Muscle layer of colon (tissue), 2 donors: ENCODE measurements around the gene ARPC2.
A peak's percentile ranks its signal among the peaks of the same experiment; 100 is the strongest.

Experiments
- H3K27ac ChIP-seq: one replicate; pipeline ENCODE4 v1.7.0; 2013; ENCODE audit warnings: low read depth, mild to moderate bottlenecking, low read length, moderate library complexity
- H3K27me3 ChIP-seq, 2 donors: one replicate each; pipeline ENCODE4 v1.7.0; 2013; ENCODE audit warnings: low read length in 2 of 2, mild to moderate bottlenecking in 2 of 2; ENCODE audit not compliant: insufficient read depth in 2 of 2, control insufficient read depth in 1 of 2
- H3K36me3 ChIP-seq: one replicate; pipeline ENCODE4 v1.7.0; 2013; ENCODE audit warnings: mild to moderate bottlenecking, low read length; ENCODE audit not compliant: insufficient read depth
- H3K4me1 ChIP-seq: one replicate; pipeline ENCODE4 v1.7.0; 2013; ENCODE audit warnings: mild to moderate bottlenecking, low read length; ENCODE audit not compliant: insufficient read depth
- H3K4me3 ChIP-seq, 2 donors: one replicate each; pipeline ENCODE4 v1.7.0; 2013; ENCODE audit warnings: low read length in 2 of 2, low read depth in 1 of 2, mild to moderate bottlenecking in 1 of 2, moderate library complexity in 1 of 2
- H3K9ac ChIP-seq: one replicate; pipeline ENCODE4 v1.7.0; 2013; ENCODE audit warnings: low read length
- H3K9me3 ChIP-seq: one replicate; pipeline ENCODE4 v1.7.0; 2013; ENCODE audit warnings: mild to moderate bottlenecking, low read length
- donor health status: abdominal sarcoma.
- donor health status: Adenocarcinoma of cecum.

ARPC2 gene

DNA sequence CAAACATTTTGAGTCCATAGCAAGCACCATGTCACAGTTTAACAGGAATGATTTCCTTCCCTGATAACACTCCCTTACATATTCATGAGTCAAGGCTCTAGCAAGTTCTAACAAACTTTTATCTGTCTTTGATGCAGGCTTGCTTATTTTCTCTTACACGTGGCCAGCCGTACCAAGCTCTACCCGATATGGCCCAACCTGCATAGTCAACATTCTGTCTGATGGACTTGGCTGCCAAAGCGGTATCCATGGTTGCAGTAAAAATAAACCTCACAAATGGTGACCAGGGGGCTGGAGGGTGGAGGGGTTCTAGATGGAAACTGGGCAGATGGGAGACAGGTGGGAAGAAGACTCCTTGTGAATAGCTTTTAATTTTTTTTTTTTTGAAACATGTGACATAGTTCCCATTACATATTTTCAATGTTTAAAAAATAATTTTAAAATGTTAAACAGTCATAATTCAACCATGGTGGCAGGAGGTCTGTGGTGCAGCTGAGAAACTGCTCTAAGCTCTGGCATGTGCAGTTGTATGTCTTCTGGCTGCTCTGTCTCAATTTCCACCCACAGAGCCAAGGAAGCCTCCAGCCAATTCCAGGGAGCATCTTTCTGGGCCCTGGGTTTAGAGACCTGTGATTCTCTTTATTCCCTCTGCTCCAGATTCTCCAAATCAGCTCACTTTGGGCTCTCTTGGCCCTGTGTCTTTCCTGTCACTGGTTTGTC, 29.5 kb upstream of the ARPC2 start:
- no peaks in the 10 kb centered on the region for H3K27me3 ChIP-seq
- H3K36me3 ChIP-seq, result no peaks in the 10 kb centered on the region
- peak overlapping the region; percentile 82 for H3K27ac ChIP-seq
- H3K4me3 ChIP-seq, result no peak overlapping the region
- no peak overlapping the region for H3K9ac ChIP-seq
- H3K4me1 ChIP-seq, result peaks cover 37% of the 10 kb centered on the region
- H3K9me3 ChIP-seq, result no peaks in the 10 kb centered on the region

DNA sequence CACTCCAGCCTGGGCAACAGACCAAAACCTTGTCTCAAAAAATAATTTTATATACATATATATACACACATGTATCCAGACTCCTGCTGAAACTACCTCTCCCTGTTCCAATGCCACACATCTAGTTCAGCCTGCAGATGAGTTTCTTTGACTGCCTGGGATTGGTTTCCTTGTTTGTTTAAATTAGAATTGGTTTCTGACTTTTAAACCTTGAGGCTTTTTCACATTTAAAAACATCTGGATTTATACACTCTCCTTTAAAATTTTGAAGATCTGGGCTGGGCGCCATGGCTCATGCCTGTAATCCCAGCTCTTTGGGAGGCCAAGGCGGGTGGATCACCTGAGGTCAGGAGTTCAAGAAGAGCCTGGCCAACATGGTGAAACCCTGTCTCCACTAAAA, 28.5 kb upstream of the ARPC2 start:
- Histone ChIP-seq H3K36me3 (no peaks in the 10 kb centered on the region), H3K4me1 (peaks cover 44% of the 10 kb centered on the region), H3K4me3 (no peak overlapping the region), H3K27me3 (no peaks in the 10 kb centered on the region), H3K9me3 (no peaks in the 10 kb centered on the region), H3K9ac (no peak overlapping the region), H3K27ac (peak overlapping the region; percentile 82)

DNA sequence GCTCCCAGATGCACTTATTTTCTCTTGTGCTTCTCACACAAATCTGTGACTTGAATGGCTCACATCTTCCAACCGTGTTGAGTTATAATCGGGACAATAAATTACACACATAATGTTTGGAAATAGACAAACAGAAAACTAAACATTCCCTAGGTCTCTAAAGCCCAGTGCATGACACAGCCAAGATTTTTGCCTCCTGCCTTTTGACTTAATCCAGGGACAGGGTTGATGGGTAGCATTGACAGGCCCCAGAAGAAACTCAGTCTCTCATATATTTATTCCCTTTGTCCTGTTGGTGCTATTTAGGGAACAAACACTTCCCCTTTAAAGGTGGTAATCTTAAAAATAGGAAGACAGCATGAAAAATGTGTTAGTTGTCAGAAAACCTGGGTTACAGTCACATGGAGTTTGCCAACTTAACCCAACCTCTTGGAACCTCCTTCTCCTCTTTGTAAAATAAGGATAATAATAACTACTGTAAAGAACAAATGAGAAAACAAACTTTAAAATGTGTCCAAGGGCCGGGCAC, 24.0 kb upstream of the ARPC2 start:
- Histone ChIP-seq H3K4me1 (peaks cover 25% of the 10 kb centered on the region), H3K27me3 (no peaks in the 10 kb centered on the region), H3K36me3 (no peaks in the 10 kb centered on the region), H3K27ac (peak overlapping the region; percentile 16), H3K9ac (no peak overlapping the region), H3K9me3 (no peaks in the 10 kb centered on the region), H3K4me3 (no peak overlapping the region)

DNA sequence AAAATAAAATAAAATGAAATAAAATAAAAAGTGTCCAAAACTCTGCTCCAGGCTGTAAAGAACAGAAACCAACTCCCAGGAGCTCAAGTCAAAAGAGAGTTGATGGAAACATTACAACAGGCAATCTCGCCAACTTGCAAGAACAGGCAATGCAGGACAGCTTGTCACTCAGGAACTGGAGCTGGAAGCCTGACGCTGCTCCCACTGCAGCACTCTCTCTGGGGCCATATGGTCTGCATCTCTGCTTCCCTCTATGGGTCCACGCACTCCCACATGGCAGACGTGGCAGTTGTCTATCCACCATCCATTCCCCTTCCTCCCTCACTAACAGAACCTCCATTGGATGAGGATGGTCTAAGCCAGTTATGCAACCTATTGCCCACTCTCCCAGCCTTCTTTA, 23.3 kb upstream of the ARPC2 start:
- Histone ChIP-seq H3K4me1 (peaks cover 18% of the 10 kb centered on the region), H3K4me3 (no peak overlapping the region), H3K27me3 (no peaks in the 10 kb centered on the region), H3K27ac (no peak overlapping the region), H3K36me3 (no peaks in the 10 kb centered on the region), H3K9me3 (no peaks in the 10 kb centered on the region), H3K9ac (no peak overlapping the region)

DNA sequence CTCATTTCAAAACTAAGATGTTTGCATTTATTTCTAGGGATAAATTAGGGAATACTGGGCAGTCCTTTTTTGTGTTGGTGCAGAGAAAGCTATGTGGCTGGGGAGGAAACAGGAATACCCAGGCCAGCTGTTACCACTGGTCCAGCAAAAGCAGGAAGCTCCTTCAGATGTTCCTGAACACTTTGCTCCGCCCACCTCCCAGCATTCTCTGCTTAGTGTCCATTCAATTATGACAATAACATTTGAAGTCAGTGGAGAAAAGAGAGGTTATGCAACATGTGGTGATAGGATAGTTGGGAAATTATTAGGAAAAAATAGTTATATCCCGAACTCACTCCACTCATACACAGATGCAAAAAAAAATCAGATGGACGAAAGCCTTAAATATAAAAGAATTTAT, 22.1 kb upstream of the ARPC2 start:
- Histone ChIP-seq H3K9ac (no peak overlapping the region), H3K9me3 (no peaks in the 10 kb centered on the region), H3K27me3 (no peaks in the 10 kb centered on the region), H3K36me3 (no peaks in the 10 kb centered on the region), H3K4me3 (no peak overlapping the region), H3K27ac (no peak overlapping the region), H3K4me1 (peaks cover 15% of the 10 kb centered on the region)

DNA sequence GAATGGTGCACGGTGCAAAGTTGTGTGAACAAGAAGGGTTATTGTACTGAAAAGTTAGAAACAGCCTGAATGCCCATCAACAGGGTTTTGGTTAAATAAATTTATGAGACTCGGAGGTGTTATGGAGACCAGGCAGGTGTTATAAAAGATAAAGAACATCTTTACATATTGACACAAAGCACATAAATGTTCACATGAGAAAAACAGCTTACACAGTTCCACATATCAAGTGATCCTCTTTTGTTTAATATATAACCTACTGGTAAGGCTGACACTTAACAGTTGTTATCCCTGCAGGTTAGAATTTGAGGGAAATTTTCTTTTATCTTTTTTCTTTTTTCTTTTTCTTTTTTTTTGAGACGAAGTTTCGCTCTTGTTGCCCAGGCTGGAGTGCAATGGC, 20.0 kb upstream of the ARPC2 start:
- Histone ChIP-seq H3K27ac (no peak overlapping the region), H3K4me1 (peaks cover 11% of the 10 kb centered on the region), H3K27me3 (no peaks in the 10 kb centered on the region), H3K9me3 (no peaks in the 10 kb centered on the region), H3K9ac (no peak overlapping the region), H3K36me3 (no peaks in the 10 kb centered on the region), H3K4me3 (no peak overlapping the region)

DNA sequence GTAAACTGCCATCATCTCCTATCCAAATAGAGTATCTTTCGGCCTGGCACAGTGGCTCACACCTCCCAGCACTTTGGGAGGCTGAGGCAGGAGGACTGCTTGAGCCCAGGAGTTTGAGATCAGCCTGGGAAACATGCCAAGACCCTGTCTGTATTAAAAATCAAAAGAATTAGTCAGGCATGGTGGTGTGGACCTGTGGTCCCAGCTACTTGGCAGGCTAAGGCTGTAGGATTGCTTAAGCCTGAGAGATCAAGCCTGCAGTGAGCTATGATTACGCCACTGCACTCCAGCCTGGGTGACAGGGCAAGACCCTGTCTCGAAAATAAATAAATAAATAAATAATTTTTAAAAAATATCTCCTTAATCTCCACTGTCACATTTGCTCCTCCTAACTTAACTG, 14.7 kb upstream of the ARPC2 start:
- H3K4me1 ChIP-seq, result no peaks in the 10 kb centered on the region
- no peaks in the 10 kb centered on the region for H3K9me3 ChIP-seq
- no peak overlapping the region for H3K4me3 ChIP-seq
- no peaks in the 10 kb centered on the region for H3K36me3 ChIP-seq
- H3K9ac ChIP-seq, result no peak overlapping the region
- no peak overlapping the region for H3K27ac ChIP-seq
- no peaks in the 10 kb centered on the region for H3K27me3 ChIP-seq

DNA sequence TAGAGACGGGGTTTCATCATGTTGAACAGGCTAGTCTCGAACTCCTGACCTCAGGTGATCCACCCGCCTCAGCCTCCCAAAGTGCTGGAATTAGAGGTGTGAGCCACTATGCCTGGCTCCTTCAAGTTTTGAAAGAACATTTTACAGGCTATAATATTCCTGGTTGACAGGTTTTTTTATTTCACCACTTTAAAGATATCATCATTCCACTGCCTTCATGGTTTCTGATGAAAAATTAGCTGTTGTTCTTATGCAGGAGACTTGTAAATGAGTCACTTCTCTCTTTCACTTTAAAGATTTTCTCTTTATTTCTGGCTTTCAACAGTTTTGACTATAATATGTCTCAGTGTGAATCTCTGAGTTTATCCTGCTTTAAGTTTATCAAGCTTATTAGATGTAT, 7.9 kb upstream of the ARPC2 start:
- Histone ChIP-seq H3K27ac (no peak overlapping the region), H3K36me3 (no peaks in the 10 kb centered on the region), H3K9me3 (no peaks in the 10 kb centered on the region), H3K4me3 (no peak overlapping the region), H3K4me1 (no peaks in the 10 kb centered on the region), H3K9ac (no peak overlapping the region), H3K27me3 (no peaks in the 10 kb centered on the region)

DNA sequence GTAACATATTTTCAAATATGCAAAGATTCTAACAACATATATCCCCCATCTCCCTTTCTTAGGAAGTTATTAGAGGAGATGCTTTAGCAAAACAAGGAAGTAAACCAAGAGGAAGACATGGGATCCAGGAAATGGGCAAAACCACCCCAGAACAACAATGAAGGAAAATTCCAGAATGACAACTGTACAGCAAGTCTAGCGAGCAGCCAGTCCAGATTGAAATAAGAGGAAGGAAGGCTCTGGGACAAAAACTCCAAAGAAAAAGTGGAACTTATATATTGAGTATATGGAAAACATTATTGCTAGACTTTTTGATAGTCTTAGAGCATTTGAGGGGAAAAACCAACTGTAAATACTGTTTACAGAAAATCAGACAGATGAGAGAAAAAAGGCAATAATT, 2.9 kb upstream of the ARPC2 start:
- Histone ChIP-seq H3K4me1 (peaks cover 19% of the 10 kb centered on the region), H3K27me3 (no peaks in the 10 kb centered on the region), H3K36me3 (no peaks in the 10 kb centered on the region), H3K27ac (no peak overlapping the region), H3K4me3 (no peak overlapping the region), H3K9ac (no peak overlapping the region), H3K9me3 (no peaks in the 10 kb centered on the region)

DNA sequence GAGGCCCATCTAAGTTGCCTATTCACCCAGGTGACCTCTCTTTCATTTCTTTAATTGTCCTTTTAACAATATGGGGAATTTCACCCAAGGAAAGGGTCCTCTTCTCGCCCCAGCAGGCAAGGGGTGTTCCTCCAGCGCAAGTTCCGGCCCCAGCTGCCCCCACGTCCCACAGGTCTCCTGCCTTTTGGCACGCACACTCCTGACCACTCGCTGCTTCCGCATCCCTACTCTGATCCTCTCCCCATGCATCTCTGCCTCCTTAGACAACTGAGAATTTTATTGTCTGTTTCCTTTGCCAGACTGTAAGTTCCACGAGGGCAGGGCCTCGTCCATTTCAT, 684 bp upstream of the ARPC2 start:
- Histone ChIP-seq H3K9me3 (no peaks in the 10 kb centered on the region), H3K9ac (peak overlapping the region; percentile 71)

DNA sequence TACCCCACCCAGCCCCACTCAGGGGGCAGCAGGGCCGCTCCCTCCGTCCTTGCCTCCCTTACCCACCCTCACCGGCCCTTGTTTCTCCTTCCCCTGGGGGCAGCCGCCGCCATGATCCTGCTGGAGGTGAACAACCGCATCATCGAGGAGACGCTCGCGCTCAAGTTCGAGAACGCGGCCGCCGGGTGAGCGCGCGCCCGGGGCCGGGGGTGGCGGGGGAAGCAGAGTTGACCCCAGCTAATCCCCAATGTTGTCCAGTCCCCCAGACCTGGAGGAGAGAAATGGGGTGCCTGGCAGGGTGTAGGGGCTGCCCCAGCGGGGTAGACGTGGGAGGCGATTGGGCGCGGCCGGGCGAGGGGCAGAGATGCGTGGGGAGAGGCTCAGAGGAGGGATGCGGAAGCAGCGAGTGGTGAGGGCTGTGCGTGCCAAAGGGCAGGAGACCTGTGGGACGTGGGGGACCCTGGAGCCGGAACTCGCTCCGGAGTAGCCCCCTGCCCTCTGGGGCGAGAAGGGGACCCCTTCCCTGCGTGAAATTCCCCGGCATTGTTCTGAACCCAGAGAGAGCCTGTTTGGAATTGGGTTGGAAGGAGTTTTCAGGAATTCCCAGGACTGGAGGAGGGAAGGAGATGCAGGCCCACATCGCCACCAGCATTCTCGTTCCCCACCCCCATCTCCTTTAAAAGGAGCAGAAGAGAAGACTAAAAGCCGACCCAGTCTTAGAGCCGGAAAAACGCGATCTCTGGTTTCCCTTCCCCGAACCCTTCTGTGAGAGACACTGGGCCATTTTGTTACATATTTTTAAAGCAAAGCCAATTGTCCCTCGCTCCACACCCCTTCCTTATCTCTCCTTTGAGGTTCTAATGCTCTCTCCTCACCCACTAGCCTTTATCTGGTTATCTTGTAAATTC, 625 bp downstream of the ARPC2 start:
- Histone ChIP-seq H3K36me3 (no peaks in the 10 kb centered on the region), H3K9ac (peak overlapping the region; percentile 37), H3K4me3 (peak overlapping the region; percentile 78 to 85), H3K27ac (peak overlapping the region; percentile 95), H3K27me3 (no peaks in the 10 kb centered on the region), H3K9me3 (no peaks in the 10 kb centered on the region), H3K4me1 (peaks cover 54% of the 10 kb centered on the region)

More for the DNA sequence above, 684 bp upstream of the ARPC2 start:
- H3K27ac ChIP-seq, result peak overlapping the region; percentile 84
- H3K27me3 ChIP-seq, result no peaks in the 10 kb centered on the region
- peak overlapping the region; percentile 60 to 89 for H3K4me3 ChIP-seq
- no peaks in the 10 kb centered on the region for H3K36me3 ChIP-seq
- peaks cover 41% of the 10 kb centered on the region for H3K4me1 ChIP-seq
